Measurements from ENCODE around the gene NSUN5. TPM values are rescaled to one million over a fixed set of nuclear protein-coding genes. Genes with fewer than 3 reads are reported as not detected.

NSUN5 gene
- total RNA-seq, 1 experiment from 2014 or later = 73.4 TPM

GRCh38 chr7:73345951-73346350, 37.3 kb upstream of the NSUN5 start:
- BruUV-seq (replicated peaks) = no TSS peak
- H3K27ac Mint-ChIP-seq (ENCODE audit: unreplicated experiment) = peak overlapping the region; percentile 87
- H3K36me3 Mint-ChIP-seq (ENCODE audit: insufficient read depth, unreplicated experiment) = no peaks in the 10 kb centered on the region
- intact Hi-C loops (cut with micrococcal nuclease; ENCODE audit: unreplicated experiment) = loop anchor here (1.0 kb wide), 1 partner anchor 90 kb away; no protein-coding TSS in a partner anchor
- Histone ChIP-seq H3K27me3 (replicated peaks; ENCODE audit: control insufficient read depth, insufficient read depth, low read length) (no peaks in the 10 kb centered on the region), H3K4me1 (peaks cover 22% of the 10 kb centered on the region), H3K36me3 (ENCODE audit: control insufficient read depth, insufficient read depth, low read length) (no peaks in the 10 kb centered on the region), H3K9me3 (no peaks in the 10 kb centered on the region), H3K4me3 (ENCODE audit: low read depth, low read length) (no peak overlapping the region)
- no peak for TF ChIP-seq CTCF (IDR thresholded peaks at IDR 0.05; ENCODE audit: insufficient read depth in 1 of 2, low read depth in 1 of 2, low read length in 1 of 2, severe bottlenecking in 1 of 2, unreplicated experiment in 1 of 2)
- no peak overlapping the region for H3K4me3 Mint-ChIP-seq (ENCODE audit: unreplicated experiment)
- no peak for DNase-seq
- no peaks in the 10 kb centered on the region for H3K9me3 Mint-ChIP-seq (ENCODE audit: unreplicated experiment)
- no peaks in the 10 kb centered on the region for H3K27me3 Mint-ChIP-seq (ENCODE audit: insufficient read depth, unreplicated experiment)
- H3K4me1 Mint-ChIP-seq (ENCODE audit: low read depth, unreplicated experiment) = peaks cover 24% of the 10 kb centered on the region
- ChIA-PET POLR2A (no interaction called here), CTCF (no interaction called here)

GRCh38 chr7:73345538-73345937, 36.9 kb upstream of the NSUN5 start:
- H3K9me3 ChIP-seq = no peaks in the 10 kb centered on the region
- Mint-ChIP-seq H3K27ac (ENCODE audit: unreplicated experiment) (peak overlapping the region; percentile 87), H3K36me3 (ENCODE audit: insufficient read depth, unreplicated experiment) (no peaks in the 10 kb centered on the region), H3K4me1 (ENCODE audit: low read depth, unreplicated experiment) (peaks cover 24% of the 10 kb centered on the region), H3K9me3 (ENCODE audit: unreplicated experiment) (no peaks in the 10 kb centered on the region), H3K4me3 (ENCODE audit: unreplicated experiment) (no peak overlapping the region), H3K27me3 (ENCODE audit: insufficient read depth, unreplicated experiment) (no peaks in the 10 kb centered on the region)
- H3K4me3 ChIP-seq (ENCODE audit: low read depth, low read length) = no peak overlapping the region
- H3K27me3 ChIP-seq (replicated peaks; ENCODE audit: control insufficient read depth, insufficient read depth, low read length) = no peaks in the 10 kb centered on the region
- peaks cover 22% of the 10 kb centered on the region for H3K4me1 ChIP-seq
- no peaks in the 10 kb centered on the region for H3K36me3 ChIP-seq (ENCODE audit: control insufficient read depth, insufficient read depth, low read length)
- intact Hi-C loops (cut with micrococcal nuclease; ENCODE audit: unreplicated experiment) = loop anchor here (1.0 kb wide), 1 partner anchor 91 kb away; no protein-coding TSS in a partner anchor
- no TSS peak for BruUV-seq (replicated peaks)
- ChIA-PET CTCF (no interaction called here), POLR2A (no interaction called here)
- TF ChIP-seq CTCF (IDR thresholded peaks at IDR 0.05; ENCODE audit: insufficient read depth in 1 of 2, low read depth in 1 of 2, low read length in 1 of 2, severe bottlenecking in 1 of 2, unreplicated experiment in 1 of 2) = no peak
- peak in 1 of 2 experiments; percentile 32 for DNase-seq

GRCh38 chr7:73343671-73344380, 35.2 kb upstream of the NSUN5 start:
- H3K27ac Mint-ChIP-seq (ENCODE audit: unreplicated experiment) = no peak overlapping the region
- POLR2A ChIA-PET = no interaction called here
- H3K4me1 ChIP-seq = peaks cover 22% of the 10 kb centered on the region

More at GRCh38 chr7:73343671-73344380, 35.2 kb upstream of the NSUN5 start:
- Mint-ChIP-seq H3K9me3 (ENCODE audit: unreplicated experiment) (no peaks in the 10 kb centered on the region), H3K4me3 (ENCODE audit: unreplicated experiment) (no peak overlapping the region), H3K27me3 (ENCODE audit: insufficient read depth, unreplicated experiment) (no peaks in the 10 kb centered on the region), H3K4me1 (ENCODE audit: low read depth, unreplicated experiment) (peaks cover 24% of the 10 kb centered on the region), H3K36me3 (ENCODE audit: insufficient read depth, unreplicated experiment) (no peaks in the 10 kb centered on the region)
- DNase-seq = no peak
- BruUV-seq (replicated peaks) = no TSS peak
- intact Hi-C loops (cut with micrococcal nuclease; ENCODE audit: unreplicated experiment) = loop anchor here (2.0 kb wide), 2 partner anchors 15 to 107 kb away; no protein-coding TSS in a partner anchor
- CTCF ChIA-PET = interaction anchor here (1.0 to 1.6 kb wide), 2 partner anchors 25 to 93 kb away, joined by 3 to 5 read pairs; no protein-coding TSS in a partner anchor
- no peaks in the 10 kb centered on the region for H3K9me3 ChIP-seq
- H3K36me3 ChIP-seq (ENCODE audit: control insufficient read depth, insufficient read depth, low read length) = no peaks in the 10 kb centered on the region
- H3K4me3 ChIP-seq (ENCODE audit: low read depth, low read length) = no peak overlapping the region
- TF ChIP-seq CTCF (IDR thresholded peaks at IDR 0.05; ENCODE audit: insufficient read depth in 1 of 2, low read depth in 1 of 2, low read length in 1 of 2, severe bottlenecking in 1 of 2, unreplicated experiment in 1 of 2) = no peak
- no peaks in the 10 kb centered on the region for H3K27me3 ChIP-seq (replicated peaks; ENCODE audit: control insufficient read depth, insufficient read depth, low read length)
